NCI-H526 treated with DMSO at 0.1 percent for 48 hours (cell line): ENCODE measurements around the gene CCL18.
"Not testable (repeated sequence)": the region's sequence is repeated elsewhere in the genome, so short reads cannot be mapped to it uniquely, and the experiment has no call there.

Experiments
- DNase-seq: peaks from one replicate; lab custom pipeline; 2025; lab: John Stamatoyannopoulos, UW

CCL18 gene

DNA sequence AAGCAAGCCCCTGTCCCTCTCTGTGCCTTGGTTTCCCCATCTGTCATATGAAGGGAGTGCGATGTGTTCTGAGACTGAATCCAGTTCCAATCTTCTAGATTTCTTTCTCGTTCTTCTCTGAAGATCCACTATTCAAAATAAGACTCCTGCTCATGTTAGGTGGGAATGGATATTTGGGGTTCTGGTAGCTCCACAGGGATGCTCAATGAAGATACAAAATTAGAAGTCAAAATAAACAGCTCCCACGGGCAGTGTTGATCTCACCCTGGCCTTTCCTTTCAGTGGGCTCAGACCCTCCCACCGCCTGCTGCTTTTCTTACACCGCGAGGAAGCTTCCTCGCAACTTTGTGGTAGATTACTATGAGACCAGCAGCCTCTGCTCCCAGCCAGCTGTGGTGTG lies 40.2 kb downstream of the CCL18 start:
- DNase-seq = not testable (repeated sequence)

GRCh38 chr17:36104701-36105181 lies 40.7 kb downstream of the CCL18 start:
- no peak for DNase-seq

DNA sequence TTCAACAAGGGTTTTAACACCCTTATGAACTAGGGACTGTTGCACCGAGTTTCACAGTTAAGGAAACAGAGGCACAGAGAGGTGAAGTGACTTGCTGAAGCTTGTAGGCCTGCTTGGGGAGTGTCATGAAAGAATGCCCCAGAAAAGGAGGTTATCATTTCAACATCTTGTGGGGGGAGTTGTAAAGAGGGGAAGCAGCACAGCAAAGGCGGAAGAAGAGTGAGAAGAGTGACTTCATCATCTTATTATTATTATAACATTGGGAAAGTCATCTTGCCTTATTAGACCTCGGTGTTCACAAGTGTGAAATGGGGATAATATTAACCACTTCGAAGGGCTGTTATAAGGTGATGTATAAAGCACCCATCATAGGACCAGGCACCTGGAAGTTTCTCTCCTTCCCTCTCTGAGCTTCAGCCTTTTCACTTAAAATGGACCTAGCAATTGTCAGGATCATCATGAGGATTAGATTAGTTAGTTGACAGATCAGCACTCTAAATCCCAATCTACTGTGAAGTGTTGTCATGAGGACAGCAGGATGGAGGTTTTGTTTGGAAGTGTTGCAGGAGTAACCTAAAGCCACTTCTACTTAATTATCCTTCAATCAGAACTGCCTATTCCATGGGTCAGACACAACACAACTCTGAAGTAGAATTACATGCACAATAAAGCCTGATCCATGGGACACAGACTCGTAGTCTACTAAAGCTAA lies 41.9 kb downstream of the CCL18 start:
- no peak for DNase-seq

DNA sequence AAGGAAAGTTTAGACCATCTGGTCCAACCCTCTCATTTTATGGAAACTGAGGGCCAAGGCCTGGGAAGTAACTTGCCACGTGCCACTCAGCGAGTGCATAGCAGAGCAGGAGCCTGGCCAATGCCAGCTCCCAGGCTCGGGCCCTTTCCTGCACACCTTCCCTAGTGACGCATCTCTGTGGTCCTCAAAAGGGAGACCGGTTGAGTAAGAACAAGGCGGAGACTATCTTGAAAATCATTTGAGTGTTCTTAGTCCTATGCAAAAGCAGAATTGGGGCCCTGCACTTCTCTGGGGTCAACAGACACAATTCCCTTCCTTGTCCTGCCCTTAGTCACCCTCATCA lies 42.4 kb downstream of the CCL18 start:
- DNase-seq = no peak

DNA sequence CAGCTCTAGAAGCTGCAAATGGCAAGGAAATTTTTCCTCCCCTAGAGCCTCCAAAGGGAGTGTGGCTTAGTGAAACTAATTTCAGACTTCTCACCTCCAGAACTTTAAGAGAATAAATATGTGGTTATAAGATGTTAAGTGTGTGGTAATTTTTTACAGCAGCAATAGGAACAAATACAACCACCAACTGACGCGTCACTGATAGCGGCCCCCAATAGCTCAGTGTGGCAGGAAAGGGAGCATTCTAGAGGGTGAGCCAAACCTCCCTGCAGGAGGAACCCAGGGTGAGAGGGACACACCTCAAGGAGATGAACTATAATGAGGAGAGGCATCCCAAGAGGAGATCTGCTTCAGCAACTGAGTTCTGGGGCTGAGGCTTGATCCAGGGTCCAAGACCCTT lies 43.6 kb downstream of the CCL18 start:
- DNase-seq = no peak

DNA sequence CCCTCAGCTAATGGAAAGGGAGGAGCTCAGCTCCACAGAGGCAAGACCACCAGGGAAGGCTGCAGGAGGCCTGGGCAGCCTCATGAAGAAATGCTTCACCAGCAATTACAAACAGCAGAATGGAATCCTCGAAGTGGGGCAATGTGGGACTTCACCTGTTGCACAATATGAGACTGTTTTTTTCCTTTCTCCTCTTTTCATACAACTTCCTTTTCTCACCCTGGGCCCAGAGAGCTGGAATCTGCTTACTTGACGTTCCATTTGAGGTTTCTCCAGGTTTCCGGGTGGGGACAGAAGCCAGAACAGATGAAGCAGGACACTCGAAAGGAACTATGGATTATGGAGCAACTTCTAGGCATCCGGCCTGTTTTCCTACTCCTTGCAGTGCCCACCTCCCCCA lies 44.2 kb downstream of the CCL18 start:
- DNase-seq = not testable (repeated sequence)

- DNase-seq = no peak
These were observed 47.0 kb downstream of the CCL18 start for GRCh38 chr17:36111068-36111490.

DNA sequence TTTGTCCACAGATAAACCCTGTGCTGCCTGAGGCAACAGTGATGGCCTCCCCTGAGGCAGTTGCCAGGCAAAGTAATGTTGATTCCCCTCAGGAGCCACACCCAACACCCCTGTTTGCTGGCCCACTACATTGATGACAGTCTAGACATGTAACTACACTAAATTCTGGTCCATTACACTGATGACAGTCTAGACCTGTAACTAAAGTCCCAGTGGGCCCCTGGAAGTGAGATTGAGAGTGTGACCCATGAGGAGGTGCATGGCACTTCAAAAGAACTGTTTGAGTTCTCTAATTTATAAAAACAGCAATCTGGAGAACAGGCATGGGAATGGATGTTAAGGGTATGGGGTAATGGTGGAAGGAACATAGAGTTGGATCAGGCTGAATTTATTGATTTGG lies 48.5 kb downstream of the CCL18 start:
- DNase-seq = no peak

DNA sequence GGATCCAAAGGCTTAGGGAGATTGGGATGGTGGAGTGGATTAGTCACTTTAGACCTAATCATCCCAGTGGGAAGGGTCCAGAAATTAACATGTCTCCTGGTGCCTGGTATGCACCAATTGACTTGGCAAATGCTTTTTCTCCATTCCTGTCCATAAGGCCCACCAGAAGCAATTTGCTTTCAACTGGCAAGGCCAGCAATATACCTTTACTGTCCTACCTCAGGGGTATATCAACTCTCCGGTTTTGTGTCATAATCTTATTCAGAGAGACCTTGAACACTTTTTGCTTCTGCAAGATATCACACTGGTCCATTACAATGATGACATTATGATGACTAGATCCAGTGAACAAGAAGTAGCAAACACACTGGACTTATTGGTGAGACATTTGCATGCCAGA lies 49.1 kb downstream of the CCL18 start:
- not testable (repeated sequence) for DNase-seq

DNA sequence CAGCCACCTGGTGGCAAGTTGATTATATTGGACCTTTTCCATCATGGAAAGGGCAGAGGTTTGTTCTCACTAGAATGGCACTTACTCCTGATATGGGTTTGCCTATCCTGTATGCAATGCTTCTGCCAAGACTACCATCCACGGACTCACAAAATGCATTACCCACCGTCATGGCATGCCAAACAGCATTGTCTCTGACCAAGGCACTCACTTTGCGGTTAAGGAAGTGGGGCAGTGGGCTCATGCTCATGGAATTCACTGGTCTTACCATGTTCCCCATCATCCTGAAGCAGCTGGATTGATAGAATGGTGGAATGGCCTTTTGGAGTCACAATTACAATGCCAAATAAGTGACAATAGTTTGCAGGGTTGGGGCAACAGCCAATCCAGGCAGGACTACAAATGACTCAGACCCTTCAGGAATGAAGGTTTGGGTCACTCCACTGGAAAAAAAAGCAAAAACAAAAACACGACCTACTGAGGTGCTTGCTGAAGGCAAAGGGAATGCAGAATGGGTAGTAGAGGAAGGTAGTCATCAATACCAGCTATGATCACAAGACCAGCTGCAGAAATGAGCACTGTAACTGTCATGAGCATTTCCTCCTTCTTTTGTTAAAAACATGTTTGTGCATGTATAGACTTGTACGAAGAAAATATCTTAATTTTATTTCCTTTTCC lies 51.0 kb downstream of the CCL18 start:
- not testable (repeated sequence) for DNase-seq

DNA sequence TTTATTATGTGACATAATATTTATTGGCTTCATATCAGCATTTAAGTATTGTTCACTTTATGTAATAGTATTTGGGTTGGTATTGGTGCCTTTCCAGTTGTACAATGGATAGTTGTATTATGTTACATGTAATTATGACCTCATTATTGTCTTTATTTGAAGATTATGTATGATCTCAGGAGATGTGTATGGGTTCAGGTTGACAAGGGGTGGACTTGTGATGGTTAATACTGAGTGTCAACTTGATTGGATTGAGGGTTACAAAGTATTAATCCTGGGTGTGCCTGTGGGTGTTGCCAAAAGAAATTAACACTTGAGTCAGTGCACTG lies 51.5 kb downstream of the CCL18 start:
- DNase-seq = not testable (repeated sequence)

DNA sequence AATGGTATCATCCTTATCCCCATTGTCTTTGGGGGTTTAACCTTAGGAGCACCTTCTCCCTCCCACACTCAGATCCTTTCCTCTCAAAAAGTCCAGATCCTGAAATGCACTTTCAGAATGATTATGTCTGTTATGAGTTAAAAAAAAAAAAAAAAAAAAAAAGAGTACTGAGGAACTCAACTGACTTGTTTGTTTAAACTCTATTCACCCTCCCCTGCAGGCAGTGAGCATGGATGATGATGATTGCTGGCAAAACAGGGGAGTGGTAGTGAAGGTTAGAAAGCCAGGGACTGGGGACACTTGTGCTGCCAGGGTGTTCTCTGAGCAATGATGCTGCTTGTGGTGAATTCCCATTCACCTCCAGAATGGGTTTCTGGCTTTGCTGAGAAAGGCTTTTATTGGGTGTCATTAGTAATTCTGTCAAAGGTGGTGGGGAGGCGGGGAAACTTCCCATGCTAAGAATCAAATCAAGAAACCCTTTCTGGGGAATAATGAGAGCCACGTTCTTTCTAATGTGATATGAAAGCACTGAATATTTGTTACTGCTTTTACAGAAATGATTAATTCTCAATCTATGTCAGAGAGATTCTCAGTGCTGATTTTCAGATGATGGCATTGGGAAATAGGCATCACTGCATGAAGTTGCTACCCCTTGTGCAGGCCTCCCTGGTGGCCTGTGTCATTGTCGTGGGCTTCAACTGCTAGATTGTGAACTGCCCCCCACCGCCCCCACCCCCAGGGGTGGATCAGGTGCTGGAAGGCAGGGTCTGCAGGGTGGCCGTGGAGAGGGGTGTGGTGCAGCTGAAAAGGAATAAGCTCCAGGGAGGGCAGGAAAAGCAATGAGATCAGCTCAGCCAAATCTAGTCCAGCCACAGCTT lies 53.7 kb downstream of the CCL18 start:
- DNase-seq = no peak

DNA sequence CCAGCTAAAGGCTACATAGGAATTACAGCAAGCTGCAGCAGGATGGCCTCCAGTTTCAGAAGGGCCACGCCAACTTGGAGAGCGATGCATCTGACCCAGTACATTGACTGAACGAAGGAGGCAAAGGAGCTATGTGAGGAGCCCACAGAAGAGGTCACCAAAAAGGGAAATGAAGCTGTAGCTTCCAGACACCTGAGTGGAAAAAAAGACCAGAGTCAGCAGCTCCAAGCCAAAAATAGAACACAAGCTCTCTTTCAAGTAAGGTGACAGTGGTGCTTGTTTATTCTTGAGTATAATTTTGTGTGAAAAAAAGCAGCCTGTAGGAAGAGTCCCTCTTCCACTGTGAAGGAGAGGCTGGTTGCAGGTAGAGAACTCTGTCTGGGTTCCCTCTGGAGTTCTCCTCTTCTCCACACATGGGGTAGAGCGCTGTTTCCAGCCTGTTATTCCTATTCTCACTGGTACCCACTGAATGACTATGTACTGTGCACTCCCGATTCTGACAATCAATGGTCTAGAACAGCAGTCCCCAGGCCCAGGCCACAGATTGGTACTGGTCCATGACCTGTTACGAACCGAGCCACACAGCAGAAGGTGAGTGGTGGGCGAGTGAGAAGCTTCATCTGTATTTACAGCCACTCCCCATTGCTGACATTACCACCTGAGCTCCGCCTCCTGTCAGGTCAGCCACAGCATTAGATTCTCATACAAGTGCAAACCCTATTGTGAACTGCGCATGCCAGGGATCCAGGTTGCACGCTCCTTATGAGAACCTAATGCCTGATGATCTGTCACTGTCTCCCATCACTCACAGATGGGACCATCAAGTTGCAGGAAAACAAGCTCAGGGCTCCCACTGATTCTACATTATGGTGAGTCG lies 54.6 kb downstream of the CCL18 start:
- no peak for DNase-seq

- no peak for DNase-seq
These were observed 56.1 kb downstream of the CCL18 start for GRCh38 chr17:36120221-36120620.

GRCh38 chr17:36121099-36121498 lies 57.0 kb downstream of the CCL18 start:
- DNase-seq = not testable (repeated sequence)
